Dedifferentiated amniotic fluid mesenchymal stem cell (primary cell): ENCODE data around the gene SDCCAG8.

Source experiments
- DNase-seq: peaks from one replicate; pipeline ENCODE4 v3.0.0-alpha.2; 2016; ENCODE audit errors: extremely low spot score

Gene SDCCAG8

GRCh38 chr1:243390162-243390791, 134.4 kb downstream of the SDCCAG8 start:
- DNase-seq, result no peak

DNA sequence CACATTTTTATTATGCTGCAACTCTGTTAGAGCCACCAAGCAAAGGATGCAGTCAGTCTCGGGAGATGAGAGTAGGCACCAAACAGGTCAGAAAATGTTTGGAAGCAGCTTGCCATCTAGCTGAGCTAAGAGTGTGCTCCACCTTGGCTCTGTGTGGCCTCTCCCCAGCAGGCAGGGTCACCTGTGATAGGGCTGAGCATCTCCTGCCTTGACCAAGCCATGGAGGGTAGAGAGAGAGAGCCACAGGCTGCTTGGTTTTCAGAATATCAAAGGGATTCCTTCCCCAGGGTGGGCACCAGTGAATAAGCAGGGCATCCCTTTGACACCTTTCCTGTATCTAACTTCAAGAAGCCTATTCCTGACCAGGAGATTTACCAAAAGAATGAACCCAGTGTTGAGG, 135.5 kb downstream of the SDCCAG8 start:
- no peak for DNase-seq

- DNase-seq, result no peak
Measured at GRCh38 chr1:243393096-243393495, 137.3 kb downstream of the SDCCAG8 start.

- DNase-seq, result no peak
Measured at GRCh38 chr1:243394066-243394465, 138.2 kb downstream of the SDCCAG8 start.

DNA sequence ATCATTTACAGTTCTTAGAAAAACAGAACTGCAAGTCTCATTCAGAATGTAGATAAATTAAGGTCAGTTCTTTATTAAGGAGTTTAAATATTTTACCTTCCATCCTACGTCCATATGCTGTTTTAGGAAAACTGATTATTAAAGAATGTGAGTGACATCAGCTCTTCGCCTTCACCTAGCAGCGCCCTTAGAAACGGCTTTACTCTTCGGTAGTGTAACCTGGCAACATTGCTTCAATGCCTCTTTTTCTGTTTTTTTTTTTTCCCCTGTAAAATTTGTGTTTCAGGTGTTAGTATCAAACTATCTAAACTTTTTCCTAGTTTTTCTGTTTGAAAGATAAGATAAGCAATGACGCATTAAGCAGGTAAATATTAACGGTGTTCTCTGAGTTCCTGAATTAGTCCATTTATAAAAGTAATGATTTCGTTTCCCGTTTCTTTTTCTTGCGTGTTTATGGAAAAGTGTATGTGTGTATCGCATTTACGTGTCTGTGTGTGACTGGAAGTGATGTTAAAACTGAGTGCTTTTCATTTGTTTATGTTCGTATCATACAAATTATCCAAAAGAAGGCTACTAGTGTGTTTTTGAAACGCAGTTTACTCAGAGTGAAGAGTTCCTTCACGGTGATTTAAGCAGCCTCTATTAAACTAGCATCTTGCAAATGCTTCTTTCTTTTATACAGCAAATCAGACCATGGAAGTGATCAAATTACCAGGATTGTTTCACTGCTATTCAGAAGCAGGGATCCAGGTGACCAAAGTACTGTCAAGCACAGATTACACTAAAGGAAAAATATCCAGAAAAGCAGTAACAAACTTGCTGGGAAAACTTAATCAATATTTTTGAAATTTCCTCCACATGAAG, 139.0 kb downstream of the SDCCAG8 start:
- no peak for DNase-seq

GRCh38 chr1:243396424-243396823, 140.6 kb downstream of the SDCCAG8 start:
- DNase-seq, result no peak

DNA sequence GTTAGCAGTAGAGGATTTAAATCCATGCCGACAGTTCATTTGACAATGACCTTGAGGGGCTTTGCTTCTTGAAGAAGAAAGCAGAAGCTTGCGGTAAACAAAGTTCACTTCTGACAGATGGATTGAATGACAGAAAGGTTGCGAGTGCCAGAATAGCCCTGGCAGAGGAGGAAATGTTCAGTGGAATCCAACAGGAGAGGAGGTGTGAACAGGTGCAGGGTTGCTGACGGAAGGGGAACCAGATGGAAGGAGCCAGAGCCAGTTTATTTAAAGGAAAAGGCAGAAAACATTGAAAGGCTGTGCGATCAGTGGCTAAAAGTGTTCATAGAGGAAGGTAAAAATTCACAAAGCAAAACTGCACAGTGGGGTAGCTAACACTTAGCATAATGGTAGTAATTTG, 141.0 kb downstream of the SDCCAG8 start:
- DNase-seq, result no peak

DNA sequence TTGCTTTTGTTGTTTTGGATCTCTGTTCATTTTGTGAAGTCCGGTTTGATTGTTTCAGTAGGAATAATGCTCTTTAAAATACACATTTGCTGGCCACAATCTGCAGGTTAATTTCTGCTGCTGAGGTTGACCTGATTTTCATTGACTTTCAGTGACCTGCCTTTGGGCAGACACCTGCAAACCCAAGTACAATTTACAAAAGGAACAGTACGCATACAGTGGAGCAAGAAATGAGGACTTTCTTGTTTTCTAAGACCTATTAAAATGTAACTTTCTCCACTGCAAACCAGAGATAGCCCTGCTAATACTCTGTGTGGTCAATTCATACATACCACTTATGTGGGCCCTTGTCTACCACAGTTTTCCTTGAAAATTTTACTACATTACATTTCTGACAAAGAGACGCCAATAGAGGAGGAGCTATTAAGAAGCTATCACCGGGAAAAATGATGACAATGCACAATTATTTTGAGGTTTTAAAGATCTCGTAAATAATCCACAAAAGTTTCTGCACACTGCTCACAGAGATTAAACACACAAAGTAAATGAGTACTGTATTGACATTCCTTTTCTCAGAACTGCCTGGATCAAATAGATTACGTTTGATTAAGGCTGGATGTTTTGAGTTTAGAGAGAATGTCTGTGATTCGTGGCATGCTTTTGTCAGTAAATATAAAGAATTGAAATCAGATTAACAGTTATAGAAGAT, 141.9 kb downstream of the SDCCAG8 start:
- DNase-seq, result no peak

DNA sequence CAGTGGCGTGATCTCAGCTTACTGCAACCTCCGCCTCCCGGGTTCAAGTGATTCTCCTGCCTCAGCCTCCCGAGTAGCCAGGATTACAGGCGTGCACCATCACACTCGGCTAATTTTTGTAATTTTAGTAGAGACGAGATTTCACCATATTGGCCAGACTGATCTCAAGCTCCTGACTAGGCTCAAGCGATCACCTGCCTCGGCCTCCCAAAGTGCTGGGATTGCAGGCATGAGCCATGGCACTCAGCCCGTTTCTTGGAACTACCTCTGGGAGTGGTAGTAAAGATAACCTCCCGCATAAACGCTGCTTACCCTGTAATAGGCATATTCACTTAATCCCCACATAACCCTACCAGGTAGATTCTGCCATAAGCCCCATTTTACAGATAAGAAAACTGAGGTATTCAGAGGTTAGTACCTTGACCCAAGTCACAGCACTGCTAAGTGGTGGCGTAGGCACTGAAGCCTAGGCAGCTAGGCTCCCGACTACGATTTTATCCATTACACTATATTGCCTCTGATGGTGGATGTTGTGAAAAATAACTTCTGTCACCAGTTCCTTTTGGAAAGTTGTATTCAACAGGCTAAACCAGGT, 143.8 kb downstream of the SDCCAG8 start:
- no peak for DNase-seq

DNA sequence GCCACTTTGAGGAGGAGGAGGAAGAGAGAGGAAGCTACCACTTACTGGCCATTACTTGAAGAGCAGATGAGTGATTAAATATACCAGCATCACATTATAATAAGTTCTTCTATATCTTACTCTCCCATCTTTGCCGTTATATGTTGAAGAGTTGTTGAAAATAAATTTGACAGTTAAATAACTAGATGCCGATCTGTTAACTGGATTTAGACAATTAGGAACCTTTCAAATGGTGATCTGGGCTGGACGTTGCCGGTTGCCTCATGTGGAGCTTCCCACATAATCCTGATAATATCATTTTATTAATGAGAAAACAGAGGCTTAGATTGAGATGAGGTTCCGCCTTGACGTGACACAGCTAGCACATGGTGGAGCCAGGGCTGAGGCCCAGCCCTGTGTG, 147.0 kb downstream of the SDCCAG8 start:
- DNase-seq, result no peak

DNA sequence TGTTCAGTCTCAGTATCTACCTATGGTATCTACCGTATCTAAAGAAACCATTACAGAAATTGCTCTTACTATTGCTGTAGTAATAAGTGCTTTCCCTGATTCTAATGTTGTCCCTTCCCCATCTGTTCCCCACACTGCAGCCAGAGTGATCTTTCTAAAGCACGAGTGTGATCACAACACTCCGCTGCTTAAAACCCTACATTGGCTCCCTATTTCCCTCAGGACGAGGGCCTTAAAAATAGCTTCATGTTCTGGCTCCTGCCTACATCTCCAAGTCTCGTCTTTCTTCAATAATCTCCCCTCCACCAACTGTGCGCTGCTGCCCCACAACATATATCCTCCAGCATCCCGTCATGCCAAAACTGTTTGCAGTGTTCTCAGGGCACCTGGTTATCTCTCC, 150.6 kb downstream of the SDCCAG8 start:
- DNase-seq, result no peak

- DNase-seq, result peak; percentile 44
Measured at GRCh38 chr1:243407284-243408018, 151.6 kb downstream of the SDCCAG8 start.

DNA sequence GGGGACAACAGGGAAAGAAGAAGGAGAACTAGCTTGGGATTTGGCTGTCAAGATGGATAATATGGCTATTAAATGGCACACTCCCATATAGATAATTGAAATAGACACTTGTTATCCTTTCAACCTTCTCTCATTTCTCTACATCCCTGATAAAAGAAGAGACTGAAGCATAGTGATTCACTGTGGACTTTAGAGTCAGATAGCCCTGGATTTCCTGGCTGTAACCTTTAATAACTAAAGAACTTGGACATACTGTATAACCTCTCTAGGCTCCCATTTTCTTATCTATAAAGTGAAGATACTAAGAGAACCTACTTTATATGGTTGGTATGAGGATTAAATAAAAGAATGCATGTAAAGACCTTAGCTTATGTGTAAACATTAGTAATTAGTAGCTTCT, 152.6 kb downstream of the SDCCAG8 start:
- no peak for DNase-seq

DNA sequence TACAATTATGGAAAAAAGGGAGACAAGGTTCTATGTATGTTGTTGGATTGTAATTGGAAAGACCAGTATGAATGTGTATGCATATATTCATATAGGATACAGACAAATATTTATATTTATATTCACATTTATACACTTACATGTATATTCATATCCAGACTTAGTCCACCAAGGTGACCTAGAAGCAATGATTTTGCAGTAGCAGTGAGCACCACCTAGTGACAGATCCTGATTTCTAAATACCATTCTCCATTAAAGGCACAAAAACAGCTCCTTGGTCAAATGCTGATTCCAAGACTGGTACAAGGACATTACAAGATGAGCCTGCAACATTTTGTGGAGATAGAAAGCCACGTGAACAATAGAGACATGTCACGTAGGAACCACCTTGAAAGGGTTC, 153.4 kb downstream of the SDCCAG8 start:
- no peak for DNase-seq

GRCh38 chr1:243411472-243411871, 155.6 kb downstream of the SDCCAG8 start:
- no peak for DNase-seq

DNA sequence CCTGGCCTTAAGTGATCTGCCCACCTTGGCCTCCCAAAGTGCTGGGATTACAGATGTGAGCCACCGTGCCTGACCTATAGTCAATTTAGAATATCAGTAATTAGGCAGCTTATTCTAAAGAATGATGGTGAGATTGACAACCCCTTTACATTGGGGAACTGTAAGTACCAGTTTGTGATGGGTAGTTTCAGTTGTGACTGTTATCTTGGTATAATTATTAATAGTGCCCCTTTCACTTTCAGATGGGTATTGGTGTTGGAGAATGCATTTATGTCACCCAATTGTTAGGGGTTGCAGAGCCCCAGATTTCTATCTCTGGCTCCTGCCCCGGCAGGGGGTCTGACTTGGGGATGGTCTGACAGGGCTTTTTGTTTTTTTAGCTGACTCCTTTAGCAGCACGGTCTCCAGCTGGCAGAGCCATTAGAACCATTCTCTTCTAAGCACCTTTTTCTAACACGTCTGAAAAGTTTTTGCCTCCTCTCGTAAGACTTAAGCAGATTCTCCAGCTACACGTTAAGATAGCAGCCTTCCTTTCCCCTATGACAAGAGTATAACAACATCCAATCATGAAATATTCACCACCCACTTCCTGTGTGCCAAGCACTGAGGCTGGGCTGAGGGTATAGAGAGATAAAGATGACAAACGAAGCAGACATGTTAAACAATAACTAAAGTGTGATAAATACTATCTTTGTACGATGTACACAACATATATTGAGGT, 157.8 kb downstream of the SDCCAG8 start:
- no peak for DNase-seq

- DNase-seq, result no peak
Measured at GRCh38 chr1:243414152-243414494, 158.3 kb downstream of the SDCCAG8 start.

- no peak for DNase-seq
Measured at GRCh38 chr1:243415663-243416408, 160.0 kb downstream of the SDCCAG8 start.

GRCh38 chr1:243416495-243416894, 160.7 kb downstream of the SDCCAG8 start:
- DNase-seq, result no peak
